Measurements from ENCODE around the gene DEPDC5. TPM values are rescaled to one million over a fixed set of nuclear protein-coding genes. Genes with fewer than 3 reads are reported as not detected.

The DEPDC5 gene
- total and polyA plus RNA-seq, 2 of the 8 experiments (the other 6 are each of a cell fraction or from before 2014, with no cell fraction given) = 18.3 to 26.5 TPM

GRCh38 chr22:31895411-31896123 is 141.7 kb downstream of the DEPDC5 start (continued):
- TF ChIP-seq, protein P1, sequence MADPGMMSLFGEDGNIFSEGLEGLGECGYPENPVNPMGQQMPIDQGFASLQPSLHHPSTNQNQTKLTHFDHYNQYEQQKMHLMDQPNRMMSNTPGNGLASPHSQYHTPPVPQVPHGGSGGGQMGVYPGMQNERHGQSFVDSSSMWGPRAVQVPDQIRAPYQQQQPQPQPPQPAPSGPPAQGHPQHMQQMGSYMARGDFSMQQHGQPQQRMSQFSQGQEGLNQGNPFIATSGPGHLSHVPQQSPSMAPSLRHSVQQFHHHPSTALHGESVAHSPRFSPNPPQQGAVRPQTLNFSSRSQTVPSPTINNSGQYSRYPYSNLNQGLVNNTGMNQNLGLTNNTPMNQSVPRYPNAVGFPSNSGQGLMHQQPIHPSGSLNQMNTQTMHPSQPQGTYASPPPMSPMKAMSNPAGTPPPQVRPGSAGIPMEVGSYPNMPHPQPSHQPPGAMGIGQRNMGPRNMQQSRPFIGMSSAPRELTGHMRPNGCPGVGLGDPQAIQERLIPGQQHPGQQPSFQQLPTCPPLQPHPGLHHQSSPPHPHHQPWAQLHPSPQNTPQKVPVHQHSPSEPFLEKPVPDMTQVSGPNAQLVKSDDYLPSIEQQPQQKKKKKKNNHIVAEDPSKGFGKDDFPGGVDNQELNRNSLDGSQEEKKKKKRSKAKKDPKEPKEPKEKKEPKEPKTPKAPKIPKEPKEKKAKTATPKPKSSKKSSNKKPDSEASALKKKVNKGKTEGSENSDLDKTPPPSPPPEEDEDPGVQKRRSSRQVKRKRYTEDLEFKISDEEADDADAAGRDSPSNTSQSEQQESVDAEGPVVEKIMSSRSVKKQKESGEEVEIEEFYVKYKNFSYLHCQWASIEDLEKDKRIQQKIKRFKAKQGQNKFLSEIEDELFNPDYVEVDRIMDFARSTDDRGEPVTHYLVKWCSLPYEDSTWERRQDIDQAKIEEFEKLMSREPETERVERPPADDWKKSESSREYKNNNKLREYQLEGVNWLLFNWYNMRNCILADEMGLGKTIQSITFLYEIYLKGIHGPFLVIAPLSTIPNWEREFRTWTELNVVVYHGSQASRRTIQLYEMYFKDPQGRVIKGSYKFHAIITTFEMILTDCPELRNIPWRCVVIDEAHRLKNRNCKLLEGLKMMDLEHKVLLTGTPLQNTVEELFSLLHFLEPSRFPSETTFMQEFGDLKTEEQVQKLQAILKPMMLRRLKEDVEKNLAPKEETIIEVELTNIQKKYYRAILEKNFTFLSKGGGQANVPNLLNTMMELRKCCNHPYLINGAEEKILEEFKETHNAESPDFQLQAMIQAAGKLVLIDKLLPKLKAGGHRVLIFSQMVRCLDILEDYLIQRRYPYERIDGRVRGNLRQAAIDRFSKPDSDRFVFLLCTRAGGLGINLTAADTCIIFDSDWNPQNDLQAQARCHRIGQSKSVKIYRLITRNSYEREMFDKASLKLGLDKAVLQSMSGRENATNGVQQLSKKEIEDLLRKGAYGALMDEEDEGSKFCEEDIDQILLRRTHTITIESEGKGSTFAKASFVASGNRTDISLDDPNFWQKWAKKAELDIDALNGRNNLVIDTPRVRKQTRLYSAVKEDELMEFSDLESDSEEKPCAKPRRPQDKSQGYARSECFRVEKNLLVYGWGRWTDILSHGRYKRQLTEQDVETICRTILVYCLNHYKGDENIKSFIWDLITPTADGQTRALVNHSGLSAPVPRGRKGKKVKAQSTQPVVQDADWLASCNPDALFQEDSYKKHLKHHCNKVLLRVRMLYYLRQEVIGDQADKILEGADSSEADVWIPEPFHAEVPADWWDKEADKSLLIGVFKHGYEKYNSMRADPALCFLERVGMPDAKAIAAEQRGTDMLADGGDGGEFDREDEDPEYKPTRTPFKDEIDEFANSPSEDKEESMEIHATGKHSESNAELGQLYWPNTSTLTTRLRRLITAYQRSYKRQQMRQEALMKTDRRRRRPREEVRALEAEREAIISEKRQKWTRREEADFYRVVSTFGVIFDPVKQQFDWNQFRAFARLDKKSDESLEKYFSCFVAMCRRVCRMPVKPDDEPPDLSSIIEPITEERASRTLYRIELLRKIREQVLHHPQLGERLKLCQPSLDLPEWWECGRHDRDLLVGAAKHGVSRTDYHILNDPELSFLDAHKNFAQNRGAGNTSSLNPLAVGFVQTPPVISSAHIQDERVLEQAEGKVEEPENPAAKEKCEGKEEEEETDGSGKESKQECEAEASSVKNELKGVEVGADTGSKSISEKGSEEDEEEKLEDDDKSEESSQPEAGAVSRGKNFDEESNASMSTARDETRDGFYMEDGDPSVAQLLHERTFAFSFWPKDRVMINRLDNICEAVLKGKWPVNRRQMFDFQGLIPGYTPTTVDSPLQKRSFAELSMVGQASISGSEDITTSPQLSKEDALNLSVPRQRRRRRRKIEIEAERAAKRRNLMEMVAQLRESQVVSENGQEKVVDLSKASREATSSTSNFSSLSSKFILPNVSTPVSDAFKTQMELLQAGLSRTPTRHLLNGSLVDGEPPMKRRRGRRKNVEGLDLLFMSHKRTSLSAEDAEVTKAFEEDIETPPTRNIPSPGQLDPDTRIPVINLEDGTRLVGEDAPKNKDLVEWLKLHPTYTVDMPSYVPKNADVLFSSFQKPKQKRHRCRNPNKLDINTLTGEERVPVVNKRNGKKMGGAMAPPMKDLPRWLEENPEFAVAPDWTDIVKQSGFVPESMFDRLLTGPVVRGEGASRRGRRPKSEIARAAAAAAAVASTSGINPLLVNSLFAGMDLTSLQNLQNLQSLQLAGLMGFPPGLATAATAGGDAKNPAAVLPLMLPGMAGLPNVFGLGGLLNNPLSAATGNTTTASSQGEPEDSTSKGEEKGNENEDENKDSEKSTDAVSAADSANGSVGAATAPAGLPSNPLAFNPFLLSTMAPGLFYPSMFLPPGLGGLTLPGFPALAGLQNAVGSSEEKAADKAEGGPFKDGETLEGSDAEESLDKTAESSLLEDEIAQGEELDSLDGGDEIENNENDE (IDR thresholded peaks at IDR 0.05; ENCODE audit: insufficient replicate concordance, low read length) = no peak
- no peak for TF ChIP-seq E2F6 (IDR thresholded peaks at IDR 0.05)
- no peak for TF ChIP-seq CBX8 (IDR thresholded peaks at IDR 0.05; ENCODE audit: borderline replicate concordance, low read depth, low read length)
- no peak for TF ChIP-seq RNF2 (IDR thresholded peaks at IDR 0.05; ENCODE audit: borderline replicate concordance, low read depth, low read length, missing control alignments, poor library complexity, severe bottlenecking)
- TF ChIP-seq MAFK (IDR thresholded peaks at IDR 0.05; ENCODE audit: low read depth, low read length) = no peak
- TF ChIP-seq KDM5A (IDR thresholded peaks at IDR 0.05; ENCODE audit: low read length) = no peak
- TF ChIP-seq, protein P2, sequence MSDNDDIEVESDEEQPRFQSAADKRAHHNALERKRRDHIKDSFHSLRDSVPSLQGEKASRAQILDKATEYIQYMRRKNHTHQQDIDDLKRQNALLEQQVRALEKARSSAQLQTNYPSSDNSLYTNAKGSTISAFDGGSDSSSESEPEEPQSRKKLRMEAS (IDR thresholded peaks at IDR 0.05) = no peak
- TF ChIP-seq SIN3A (conservative IDR thresholded peaks at IDR 0.05 in 1 of 2, IDR thresholded peaks at IDR 0.05 in 1 of 2; ENCODE audit: low read depth in 1 of 2, low read length in 2 of 2) = no peak
